NCI-H2196 (cell line): Measurements from ENCODE around the gene S100A8.
"Not testable (repeated sequence)": the region's sequence is repeated elsewhere in the genome, so short reads cannot be mapped to it uniquely, and the experiment has no call there.

Experiments
- DNase-seq: peaks from one replicate; lab custom pipeline; 2025; ENCODE audit not compliant: unreplicated experiment; lab: John Stamatoyannopoulos, UW

Gene S100A8

GRCh38 chr1:153417136-153417888 lies 26.4 kb upstream of the S100A8 start:
- DNase-seq = no peak

DNA sequence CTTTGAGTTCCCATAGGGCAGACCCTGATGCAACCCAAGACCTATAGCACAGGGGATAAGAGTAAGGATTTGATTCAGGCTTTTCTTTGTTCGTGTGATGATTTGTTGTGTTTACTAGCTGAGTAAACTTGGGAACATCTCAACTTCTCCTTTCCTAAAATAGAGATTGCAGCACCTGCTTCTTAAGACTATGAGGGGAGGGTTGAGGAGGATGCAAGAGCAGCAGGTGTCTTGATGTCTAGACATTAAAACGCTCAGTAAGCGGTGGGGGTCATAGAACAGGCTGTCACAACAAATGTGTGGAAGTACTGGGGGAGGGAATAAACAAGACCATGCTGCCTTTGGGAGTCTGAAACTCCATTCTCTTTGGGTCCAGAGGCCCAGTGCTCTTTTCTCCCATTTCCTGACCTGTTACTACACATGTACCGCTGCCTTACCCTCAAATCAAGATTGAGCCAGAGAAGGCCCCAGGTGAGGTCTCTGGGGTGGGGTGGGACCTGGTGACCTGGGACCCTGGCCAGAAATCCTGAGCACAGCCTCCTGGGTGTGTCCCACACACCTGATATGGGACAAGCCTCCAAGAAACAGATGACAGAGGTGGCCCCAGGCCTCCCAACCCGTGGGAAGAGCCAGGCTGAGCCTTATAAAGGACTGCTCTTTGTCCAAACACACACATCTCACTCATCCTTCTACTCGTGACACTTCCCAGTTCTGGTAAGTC lies 25.1 kb upstream of the S100A8 start, which contains the start of gene S100A7A:
S100A7A (plus strand) TSS at position 671 of the 721 bp plus-strand sequence. CDS start 1,563 bp downstream, outside the sequence.
- DNase-seq = no peak

GRCh38 chr1:153413961-153414360 lies 23.1 kb upstream of the S100A8 start:
- not testable (repeated sequence) for DNase-seq

DNA sequence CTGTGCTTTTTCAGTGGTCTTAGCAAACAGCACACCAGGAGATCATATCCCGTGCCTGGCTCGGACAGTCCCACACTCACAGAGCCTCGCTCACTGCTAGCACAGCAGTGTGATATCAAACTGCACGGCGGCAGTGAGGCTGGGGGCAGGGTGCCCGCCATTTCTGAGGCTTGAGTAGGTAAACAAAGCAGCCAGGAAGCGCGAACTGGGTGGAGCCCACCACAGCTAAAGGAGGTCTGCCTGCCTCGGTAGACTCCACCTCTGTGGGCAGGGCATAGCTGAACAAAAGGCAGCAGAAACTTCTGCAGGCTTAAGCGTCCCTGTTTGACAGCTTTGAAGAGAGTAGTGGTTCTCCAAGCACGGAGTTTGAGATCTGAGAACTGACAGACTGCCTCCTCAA lies 16.4 kb upstream of the S100A8 start:
- not testable (repeated sequence) for DNase-seq

DNA sequence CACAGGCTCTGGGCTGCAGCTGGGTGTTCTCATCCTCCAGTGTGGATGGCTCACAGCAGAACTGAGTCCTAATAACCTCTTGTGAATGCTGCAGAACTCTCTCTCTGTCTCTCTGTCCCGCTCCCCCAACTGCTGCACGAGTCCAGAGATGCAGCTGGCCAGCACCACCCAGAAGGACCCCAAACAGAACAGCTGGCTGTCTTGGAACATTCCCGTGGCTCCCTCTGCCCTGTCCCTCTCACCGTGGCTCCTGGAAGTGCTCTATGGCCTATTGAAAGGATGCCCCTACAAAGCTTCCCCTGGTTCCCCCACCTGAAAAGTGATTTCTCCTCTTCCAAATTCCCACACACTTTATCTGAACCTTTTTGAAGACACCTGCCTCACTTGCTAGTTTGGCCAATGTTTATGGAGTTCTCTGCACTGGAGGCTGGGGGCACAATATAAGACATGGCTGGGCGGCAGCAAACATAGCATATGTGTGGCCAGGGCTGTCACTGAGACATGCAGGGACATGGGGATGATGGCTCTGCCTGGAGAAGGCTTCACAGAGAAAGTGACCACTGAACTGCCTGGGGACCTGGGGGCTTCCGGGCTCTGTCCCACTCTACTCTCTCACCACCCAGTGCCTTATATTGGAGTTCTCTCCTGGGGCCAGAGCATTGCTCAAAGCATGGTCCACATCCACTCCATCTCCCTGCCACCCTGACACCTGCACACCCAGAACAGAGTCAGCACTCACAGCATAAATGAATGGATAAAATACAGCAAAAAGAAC lies 15.1 kb upstream of the S100A8 start:
- not testable (repeated sequence) for DNase-seq

GRCh38 chr1:153404768-153405167 lies 13.9 kb upstream of the S100A8 start:
- DNase-seq = no peak

DNA sequence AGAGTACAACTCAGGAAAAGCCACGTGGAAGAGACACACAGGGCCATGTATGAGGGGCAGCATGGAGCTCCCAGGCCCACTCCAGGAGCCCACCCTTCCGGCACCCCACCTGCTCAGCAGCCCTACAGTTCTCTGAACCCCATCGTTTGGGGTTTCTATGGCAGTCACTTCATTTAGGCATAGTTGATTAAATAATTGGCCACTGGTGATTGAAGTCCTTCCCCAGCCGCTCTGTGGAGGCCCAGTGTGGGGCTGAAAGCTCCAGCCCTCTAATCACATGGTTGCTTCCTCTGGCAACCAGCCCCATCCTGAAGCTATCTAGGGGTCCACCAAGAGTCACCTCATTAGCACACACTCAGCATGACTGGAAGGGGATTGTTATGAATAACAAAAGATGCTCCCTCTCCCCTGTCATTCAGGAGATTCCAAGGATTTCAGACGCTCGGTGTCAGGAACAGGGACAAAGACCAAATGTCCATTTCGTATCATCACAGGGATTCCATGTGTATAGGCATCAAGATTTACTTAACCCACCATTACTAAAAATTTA lies 13.3 kb upstream of the S100A8 start:
- DNase-seq = no peak

- DNase-seq = no peak
Measured at GRCh38 chr1:153403421-153404085, 12.7 kb upstream of the S100A8 start.

GRCh38 chr1:153402226-153402625 lies 11.4 kb upstream of the S100A8 start:
- DNase-seq = no peak

DNA sequence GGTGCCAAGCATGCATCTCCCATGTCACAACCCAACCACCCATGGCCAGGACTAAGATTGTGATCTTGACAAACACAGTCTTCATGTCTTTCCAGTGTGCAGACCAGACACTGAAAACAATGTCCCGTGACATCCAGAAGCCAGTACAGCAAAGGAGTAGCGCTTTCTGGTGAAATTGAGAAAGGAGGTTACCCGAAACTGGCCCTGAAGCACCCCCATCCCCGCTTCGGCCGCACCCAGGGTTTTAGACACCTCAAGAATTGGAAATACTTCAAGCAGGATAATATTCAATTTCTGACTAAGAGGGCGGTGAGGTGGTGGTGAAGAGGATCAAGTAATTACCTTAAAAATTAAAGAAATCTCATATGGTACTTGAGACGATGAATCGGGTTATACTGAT lies 10.6 kb upstream of the S100A8 start:
- DNase-seq = no peak

DNA sequence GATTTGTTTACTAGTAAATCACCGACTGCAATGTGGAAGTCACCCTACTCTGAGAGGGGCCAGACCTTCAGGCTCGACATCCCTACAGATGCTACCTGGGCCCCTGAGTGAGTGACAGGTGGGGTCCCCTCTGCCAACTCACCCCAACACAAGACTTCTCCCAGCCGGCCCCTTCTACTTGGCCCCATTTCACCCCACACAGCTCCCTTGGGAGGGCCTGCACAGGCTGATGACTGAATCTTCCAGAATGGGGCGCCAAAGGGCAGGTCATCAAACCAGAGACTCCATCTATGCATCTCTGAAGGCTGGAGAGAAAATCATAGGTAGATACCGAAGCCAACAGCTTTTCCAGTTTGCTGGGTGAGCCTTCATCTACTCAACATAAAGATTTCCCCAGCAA lies 9.4 kb upstream of the S100A8 start:
- DNase-seq = peak; percentile 8

GRCh38 chr1:153399401-153400055 lies 8.7 kb upstream of the S100A8 start:
- DNase-seq = no peak

- no peak for DNase-seq
Measured at GRCh38 chr1:153397924-153398651, 7.2 kb upstream of the S100A8 start.

DNA sequence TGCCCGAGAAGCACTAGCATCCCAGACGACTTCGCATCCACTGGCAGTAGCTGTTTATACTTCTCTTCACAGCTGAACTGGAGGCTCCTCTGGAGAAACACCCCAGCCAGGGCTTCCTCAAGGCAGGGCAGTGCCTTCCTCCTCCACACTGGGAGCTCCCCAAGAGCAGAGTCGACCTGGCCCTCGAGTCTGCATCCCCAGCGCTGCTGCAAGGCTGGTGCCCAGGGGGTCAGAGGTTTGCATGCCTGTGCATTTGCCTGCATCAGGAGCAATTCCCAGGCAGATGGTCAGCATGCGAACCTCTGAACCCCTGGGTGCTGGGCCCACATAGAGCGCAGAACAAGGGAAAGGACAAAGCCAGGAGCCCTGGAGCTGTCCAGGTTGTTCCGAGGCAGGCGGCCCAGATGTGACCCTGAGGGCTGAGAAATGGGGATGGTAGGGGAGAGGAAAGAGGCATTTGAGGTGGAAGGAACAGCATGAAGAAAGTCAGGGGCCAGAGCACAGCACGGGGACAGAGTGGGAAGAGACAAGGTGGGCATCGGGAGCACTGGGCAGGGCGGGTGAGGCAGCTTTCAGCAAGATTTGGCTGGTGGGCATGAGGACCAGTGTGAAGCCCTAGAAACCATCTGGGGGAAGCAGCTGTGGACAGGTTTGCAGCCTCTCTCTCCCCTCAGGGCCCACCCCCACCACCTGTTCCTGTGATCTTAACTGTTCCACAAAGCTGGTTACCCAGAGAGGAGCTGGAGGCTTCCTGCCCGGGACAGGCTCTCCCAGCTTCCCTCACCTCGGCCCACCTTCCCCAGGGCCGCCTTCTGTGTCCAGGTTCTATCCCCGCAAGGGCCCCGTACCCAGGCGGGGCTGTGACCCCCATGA lies 6.4 kb upstream of the S100A8 start:
- DNase-seq = no peak

DNA sequence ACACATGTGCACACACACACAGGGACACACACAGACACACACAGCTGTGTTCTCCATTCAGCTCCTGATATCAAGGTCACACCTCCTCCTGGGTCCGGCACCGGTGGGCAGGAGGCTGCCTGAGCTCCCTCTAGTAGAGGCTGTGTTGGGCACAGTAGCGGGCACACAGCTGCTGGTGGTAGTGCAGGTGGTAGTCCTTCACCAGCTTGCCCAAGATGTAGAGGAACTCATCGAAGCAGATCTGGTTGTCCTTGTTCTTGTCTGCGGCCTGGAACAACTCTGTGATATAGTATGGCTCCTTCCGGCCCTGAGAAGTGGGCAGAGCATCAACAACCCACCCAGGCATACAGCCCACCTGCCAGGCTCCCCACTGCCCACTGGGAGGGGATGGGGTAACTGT lies 5.6 kb upstream of the S100A8 start:
- DNase-seq = no peak

DNA sequence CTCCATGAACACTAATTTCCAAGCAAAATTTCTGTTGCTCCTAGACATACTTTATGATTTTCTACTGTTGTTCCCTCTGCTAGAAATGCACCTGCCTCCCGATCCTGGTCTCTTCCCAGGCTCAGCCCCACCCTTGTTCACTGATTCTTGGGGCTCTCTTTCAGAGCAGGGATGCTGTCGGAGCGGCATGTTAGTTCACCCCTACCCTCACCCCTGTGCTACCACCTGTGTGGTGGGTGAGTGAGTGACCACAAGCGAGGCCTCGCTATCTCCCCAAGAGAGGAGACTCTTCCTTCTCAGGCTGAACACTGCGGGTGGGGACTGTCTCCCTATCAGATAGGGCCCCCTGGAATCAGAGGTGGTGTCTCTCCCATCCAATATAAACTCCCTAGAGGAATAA lies 4.9 kb upstream of the S100A8 start:
- no peak for DNase-seq

DNA sequence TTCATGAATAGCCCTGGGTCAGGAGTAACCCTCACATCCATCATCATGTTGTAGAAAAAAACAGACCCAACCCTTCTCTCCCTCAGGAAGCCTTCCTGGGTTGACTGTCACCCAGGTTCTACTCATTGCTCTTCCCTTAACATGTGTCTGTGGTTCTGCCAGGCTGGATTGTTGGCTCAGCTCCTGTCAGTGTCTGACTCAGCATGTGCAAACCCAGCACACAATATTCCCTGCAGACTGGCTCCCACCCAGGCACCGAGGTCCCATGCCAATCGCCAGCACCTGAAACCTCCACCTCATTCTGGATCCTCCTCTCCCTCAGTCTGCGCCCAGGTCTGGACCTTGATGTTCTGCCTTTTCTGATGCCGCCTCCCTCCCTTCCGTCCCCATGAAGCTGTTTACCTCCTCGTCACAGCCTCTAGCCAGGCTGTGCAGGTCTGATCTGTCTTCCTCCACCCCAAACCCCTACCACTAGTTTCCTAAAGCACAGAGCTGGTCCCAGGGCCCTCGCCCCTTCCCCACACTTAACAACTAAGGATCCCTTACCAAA lies 4.3 kb upstream of the S100A8 start:
- no peak for DNase-seq

GRCh38 chr1:153394391-153394790 lies 3.5 kb upstream of the S100A8 start:
- DNase-seq = no peak
